Type B pancreatic cell (in vitro differentiated cells): ENCODE results near the gene SPRED2. TPM values are rescaled to one million over a fixed set of nuclear protein-coding genes. Genes with fewer than 3 reads are reported as not detected.

Experiments
- DNase-seq: peaks from one replicate; pipeline ENCODE4 v3.0.0; 2021; ENCODE audit warnings: mixed read lengths; ENCODE audit not compliant: unreplicated experiment; ENCODE audit errors: extremely low spot score
- H3K27ac Mint-ChIP-seq: 2 replicates; pipeline ENCODE4 v1.8.0; 2021; ENCODE audit warnings: mild to moderate bottlenecking, mixed read lengths
- H3K27me3 Mint-ChIP-seq: 2 replicates; pipeline ENCODE4 v1.8.0; 2021; ENCODE audit warnings: mixed read lengths
- H3K36me3 Mint-ChIP-seq: 2 replicates; pipeline ENCODE4 v1.8.0; 2021; ENCODE audit warnings: mixed read lengths
- H3K4me1 Mint-ChIP-seq: one replicate; pipeline ENCODE4 v1.8.0; 2021; ENCODE audit warnings: mixed read lengths; ENCODE audit not compliant: unreplicated experiment
- H3K4me3 Mint-ChIP-seq: 2 replicates; pipeline ENCODE4 v1.8.0; 2021; ENCODE audit warnings: mild to moderate bottlenecking, mixed read lengths
- H3K9me3 Mint-ChIP-seq: 2 replicates; pipeline ENCODE4 v1.8.0; 2021; ENCODE audit warnings: mixed read lengths
- total RNA-seq: library from RNA; stranded (reverse); gene quantifications from 2 replicates; pipeline ENCODE4 v1.2.1, GENCODE V29; 2021; ENCODE audit warnings: low replicate concordance
- TF ChIP-seq, protein P1 (sequence below): fragments of 200-600 bp; sonication (generic); conservative IDR thresholded peaks from 2 replicates; pipeline ENCODE4 v1.5.0; 2021; ENCODE audit warnings: antibody characterized with exemption, mild to moderate bottlenecking

SPRED2 gene
- total RNA-seq, 1 donor from 2014 or later = 38.9 TPM

DNA sequence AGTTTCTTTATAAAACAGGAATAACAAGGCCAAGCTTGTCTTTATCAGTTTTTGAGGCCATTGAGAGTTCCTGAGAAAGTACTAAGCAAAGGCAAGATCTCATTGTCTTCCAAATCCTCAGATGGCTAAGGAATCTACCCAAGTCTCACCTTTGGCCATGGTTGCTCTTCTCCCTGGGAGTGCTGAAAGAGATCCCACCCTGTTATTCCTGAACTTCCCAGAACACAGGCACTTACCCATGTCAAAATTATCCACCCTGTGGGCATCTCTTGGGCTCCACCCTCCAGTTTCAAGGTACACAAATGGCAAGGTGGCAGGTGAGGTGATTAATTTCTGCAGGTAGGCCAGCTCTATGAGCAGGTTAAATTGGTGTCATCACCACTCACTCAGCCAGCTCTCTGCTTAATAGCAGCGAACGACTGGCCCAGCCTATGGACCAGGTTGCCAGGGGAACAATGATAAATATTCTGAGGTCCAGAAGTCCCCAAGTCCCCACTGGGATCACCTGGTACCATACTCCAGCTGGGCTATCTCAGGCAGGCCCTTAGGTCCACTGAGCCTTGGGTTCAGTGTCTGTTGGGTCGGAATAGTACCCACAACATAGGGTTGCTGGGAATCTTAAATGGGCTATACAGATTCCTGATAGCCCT is 2.3 kb upstream of the SPRED2 start:
- H3K4me3 Mint-ChIP-seq = peak overlapping the region; percentile 96
- no peaks in the 10 kb centered on the region for H3K9me3 Mint-ChIP-seq
- peak overlapping the region; percentile 97 for H3K27ac Mint-ChIP-seq
- DNase-seq = no peak
- H3K36me3 Mint-ChIP-seq = no peaks in the 10 kb centered on the region
- TF ChIP-seq, protein P1, sequence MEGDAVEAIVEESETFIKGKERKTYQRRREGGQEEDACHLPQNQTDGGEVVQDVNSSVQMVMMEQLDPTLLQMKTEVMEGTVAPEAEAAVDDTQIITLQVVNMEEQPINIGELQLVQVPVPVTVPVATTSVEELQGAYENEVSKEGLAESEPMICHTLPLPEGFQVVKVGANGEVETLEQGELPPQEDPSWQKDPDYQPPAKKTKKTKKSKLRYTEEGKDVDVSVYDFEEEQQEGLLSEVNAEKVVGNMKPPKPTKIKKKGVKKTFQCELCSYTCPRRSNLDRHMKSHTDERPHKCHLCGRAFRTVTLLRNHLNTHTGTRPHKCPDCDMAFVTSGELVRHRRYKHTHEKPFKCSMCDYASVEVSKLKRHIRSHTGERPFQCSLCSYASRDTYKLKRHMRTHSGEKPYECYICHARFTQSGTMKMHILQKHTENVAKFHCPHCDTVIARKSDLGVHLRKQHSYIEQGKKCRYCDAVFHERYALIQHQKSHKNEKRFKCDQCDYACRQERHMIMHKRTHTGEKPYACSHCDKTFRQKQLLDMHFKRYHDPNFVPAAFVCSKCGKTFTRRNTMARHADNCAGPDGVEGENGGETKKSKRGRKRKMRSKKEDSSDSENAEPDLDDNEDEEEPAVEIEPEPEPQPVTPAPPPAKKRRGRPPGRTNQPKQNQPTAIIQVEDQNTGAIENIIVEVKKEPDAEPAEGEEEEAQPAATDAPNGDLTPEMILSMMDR = no peak
- H3K27me3 Mint-ChIP-seq = no peaks in the 10 kb centered on the region
- peaks cover 33% of the 10 kb centered on the region for H3K4me1 Mint-ChIP-seq

DNA sequence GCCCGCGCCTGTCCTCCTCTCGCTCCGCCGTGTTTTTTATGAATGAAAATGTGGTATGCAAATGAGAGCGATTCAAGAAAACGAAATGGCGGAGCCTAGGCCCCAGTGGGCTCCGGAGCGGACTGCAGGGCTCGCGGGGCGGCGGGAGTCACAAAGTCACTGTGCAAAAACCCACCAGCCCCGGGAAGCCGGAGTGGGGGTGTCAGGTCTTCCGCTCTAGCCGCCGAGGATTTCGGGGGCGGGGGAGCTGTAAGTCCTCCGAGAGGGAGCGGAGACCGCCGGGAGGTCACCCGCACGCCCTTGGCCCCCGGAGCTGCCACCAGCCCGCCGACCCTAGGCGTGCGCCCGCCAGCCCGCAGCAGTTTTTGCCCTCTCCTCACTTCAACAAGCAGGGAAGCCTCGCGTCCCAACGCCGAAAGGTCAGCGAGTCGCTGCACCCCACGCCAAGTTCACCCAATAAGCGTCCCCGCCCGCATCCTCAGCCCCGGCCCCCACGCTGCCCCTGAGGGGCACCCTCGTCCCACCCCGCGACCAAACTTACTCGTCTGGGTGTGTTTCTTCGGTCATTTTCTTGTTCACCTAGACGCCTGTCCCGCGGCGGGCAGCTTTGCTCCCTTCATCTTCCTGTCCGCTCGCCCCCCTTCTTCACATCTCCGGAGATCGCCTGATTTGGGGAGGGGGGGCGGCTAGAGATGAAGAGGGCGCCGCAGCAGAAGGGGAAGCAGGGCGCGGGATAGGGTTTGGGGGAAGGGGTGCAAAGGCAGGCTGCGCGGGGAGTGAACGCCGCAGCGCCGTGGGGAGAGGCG is 775 bp downstream of the SPRED2 start:
- Mint-ChIP-seq H3K36me3 (no peaks in the 10 kb centered on the region), H3K4me3 (peak overlapping the region; percentile 95), H3K27ac (peak overlapping the region; percentile 94), H3K9me3 (no peaks in the 10 kb centered on the region), H3K4me1 (peaks cover 17% of the 10 kb centered on the region), H3K27me3 (no peaks in the 10 kb centered on the region)
- DNase-seq = peak; percentile 72
- TF ChIP-seq, protein P1 = no peak

DNA sequence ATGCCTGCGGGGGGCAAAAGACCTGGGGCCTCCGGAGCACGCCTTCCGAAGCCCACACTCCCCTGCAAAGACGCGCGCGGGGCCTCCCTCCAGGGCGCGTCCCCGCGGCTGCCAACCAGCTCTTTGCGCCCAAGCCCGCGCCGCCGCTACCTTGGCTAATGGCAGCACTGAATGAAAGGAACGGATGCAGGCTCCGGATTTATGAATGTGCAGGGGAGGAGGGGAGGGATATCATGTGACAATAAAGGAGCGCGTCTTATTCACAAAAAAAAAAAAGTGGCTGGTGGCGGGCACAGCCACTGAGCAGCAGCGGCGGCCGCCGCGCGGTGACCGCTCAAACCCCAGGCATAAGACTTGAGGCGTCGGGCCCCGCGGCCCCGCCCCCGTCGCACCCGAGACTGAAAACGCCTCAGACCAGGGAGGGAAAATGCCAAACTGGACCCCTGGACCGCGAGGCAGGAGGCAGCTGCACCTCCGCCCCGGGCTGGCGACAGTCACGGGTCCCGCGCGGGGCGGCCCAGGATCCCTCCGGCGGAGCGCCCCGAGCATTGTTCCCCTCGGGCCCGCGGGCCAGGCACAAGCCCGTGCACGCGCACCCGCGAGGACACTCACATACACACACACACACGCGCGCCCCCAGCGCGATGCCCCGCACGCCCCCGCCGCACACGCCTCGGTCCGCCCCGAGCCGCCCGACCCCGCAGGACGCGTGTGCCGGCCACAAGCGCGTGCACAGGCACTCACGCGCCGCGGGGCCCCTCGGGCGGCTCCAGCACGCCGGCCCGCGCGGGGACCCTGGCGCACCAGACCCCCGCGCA is 1.6 kb downstream of the SPRED2 start:
- Mint-ChIP-seq H3K36me3 (no peaks in the 10 kb centered on the region), H3K4me3 (peak overlapping the region; percentile 95), H3K27ac (peak overlapping the region; percentile 94), H3K9me3 (no peaks in the 10 kb centered on the region), H3K4me1 (peaks cover 15% of the 10 kb centered on the region), H3K27me3 (no peaks in the 10 kb centered on the region)
- peak; percentile 75 for DNase-seq
- TF ChIP-seq, protein P1 = peak; percentile 41

DNA sequence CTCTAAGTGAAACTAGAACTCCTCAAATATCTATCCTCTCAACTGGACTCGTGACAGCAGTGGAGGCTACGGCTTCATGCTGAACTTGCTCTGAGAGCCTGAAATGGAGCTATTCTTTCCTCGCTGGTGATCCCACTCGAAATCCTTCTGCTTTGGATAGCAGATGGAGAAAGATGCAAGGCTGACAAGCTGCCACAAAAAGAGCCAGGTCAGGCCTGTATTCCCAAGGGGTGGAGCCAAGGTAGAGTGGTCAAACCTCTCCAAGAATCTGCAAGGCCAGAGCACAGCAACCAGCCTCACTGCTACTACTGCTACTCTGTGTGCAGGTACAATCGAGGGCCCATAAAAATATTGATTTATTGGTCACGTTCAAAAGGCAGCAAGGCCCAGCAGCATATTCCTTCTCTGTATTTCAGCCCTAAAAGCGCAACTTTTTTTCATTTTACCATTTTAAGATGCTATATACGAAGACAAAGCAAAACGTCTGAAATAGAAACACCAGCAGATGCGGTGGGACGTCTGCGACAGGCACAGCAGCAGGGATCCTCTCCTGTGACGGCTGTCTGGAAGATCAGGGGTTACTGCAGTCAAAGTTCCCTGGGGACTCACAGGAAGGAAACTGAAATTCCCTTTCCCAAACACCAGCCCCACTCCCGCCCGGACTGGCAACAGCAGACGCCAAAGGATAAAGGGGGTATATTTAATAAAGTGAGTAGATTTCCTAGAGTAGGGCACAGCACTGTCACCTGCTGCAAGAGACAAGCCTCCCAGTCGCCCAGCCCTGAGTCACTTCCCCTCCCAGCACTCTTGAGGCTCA is 2.4 kb downstream of the SPRED2 start:
- peaks cover 12% of the 10 kb centered on the region for H3K4me1 Mint-ChIP-seq
- H3K27me3 Mint-ChIP-seq = no peaks in the 10 kb centered on the region
- peak overlapping the region; percentile 95 for H3K4me3 Mint-ChIP-seq
- TF ChIP-seq, protein P1 = no peak
- H3K27ac Mint-ChIP-seq = peak overlapping the region; percentile 90
- no peaks in the 10 kb centered on the region for H3K9me3 Mint-ChIP-seq
- DNase-seq = no peak
- no peaks in the 10 kb centered on the region for H3K36me3 Mint-ChIP-seq

DNA sequence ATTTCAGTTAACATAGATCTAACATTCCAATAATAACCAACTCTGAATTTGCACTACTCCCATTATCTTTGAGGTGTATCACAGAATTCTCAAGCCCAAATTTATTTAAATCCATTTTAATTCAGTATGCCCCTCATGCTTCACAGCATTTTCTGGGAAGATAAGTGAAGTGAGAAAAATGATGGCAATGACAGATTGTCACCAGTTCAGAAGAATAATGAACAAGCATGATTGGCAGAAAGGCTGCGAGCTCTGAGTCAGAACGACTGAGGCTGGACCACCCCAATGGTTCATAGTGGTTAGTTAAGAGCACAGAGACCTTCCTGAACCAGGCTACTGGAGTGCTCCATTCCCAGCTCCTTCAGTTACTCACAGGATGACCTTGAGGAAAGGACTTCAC is 4.9 kb downstream of the SPRED2 start:
- DNase-seq = no peak
- Mint-ChIP-seq H3K27ac (no peak overlapping the region), H3K4me3 (no peak overlapping the region), H3K36me3 (no peaks in the 10 kb centered on the region), H3K4me1 (peaks cover 5% of the 10 kb centered on the region), H3K27me3 (no peaks in the 10 kb centered on the region), H3K9me3 (no peaks in the 10 kb centered on the region)
- TF ChIP-seq, protein P1 = no peak
